GM18907 (cell line): ENCODE results near the gene SURF6.
"Not testable (repeated sequence)": the region's sequence is repeated elsewhere in the genome, so short reads cannot be mapped to it uniquely, and the experiment has no call there.

ENCODE experiments used
- ATAC-seq: cut with Tn5 transposase; IDR thresholded peaks from one replicate; pipeline ENCODE4 v1.9.1; 2021; ENCODE audit warnings: mild to moderate bottlenecking, moderate library complexity; ENCODE audit not compliant: unreplicated experiment

The SURF6 gene

GRCh38 chr9:133329306-133330156 lies 6.5 kb downstream of the SURF6 start:
- ATAC-seq: not testable (repeated sequence)

GRCh38 chr9:133327834-133328484 lies 8.0 kb downstream of the SURF6 start:
- no peak for ATAC-seq

GRCh38 chr9:133327021-133327420 lies 9.0 kb downstream of the SURF6 start:
- ATAC-seq: not testable (repeated sequence)

- no peak for ATAC-seq
Measured at GRCh38 chr9:133323991-133324703, 11.8 kb downstream of the SURF6 start.

- ATAC-seq: no peak
Measured at GRCh38 chr9:133323211-133323610, 12.8 kb downstream of the SURF6 start.

GRCh38 chr9:133322701-133323100 lies 13.3 kb downstream of the SURF6 start:
- ATAC-seq: no peak

- no peak for ATAC-seq
Measured at GRCh38 chr9:133321411-133321935, 14.5 kb downstream of the SURF6 start.

- ATAC-seq: no peak
Measured at GRCh38 chr9:133320421-133320881, 15.5 kb downstream of the SURF6 start.

GRCh38 chr9:133317551-133317950 lies 18.4 kb downstream of the SURF6 start:
- ATAC-seq: not testable (repeated sequence)

GRCh38 chr9:133315997-133316396 lies 20.0 kb downstream of the SURF6 start:
- ATAC-seq: no peak

- no peak for ATAC-seq
Measured at GRCh38 chr9:133309608-133310007, 26.4 kb downstream of the SURF6 start.

GRCh38 chr9:133307301-133307700 lies 28.7 kb downstream of the SURF6 start:
- no peak for ATAC-seq

GRCh38 chr9:133306242-133307204 lies 29.5 kb downstream of the SURF6 start:
- no peak for ATAC-seq

- no peak for ATAC-seq
Measured at GRCh38 chr9:133305731-133306130, 30.3 kb downstream of the SURF6 start.

GRCh38 chr9:133304477-133305377 lies 31.3 kb downstream of the SURF6 start:
- ATAC-seq: no peak

- no peak for ATAC-seq
Measured at GRCh38 chr9:133304158-133304470, 31.9 kb downstream of the SURF6 start.

GRCh38 chr9:133303266-133304157 lies 32.5 kb downstream of the SURF6 start:
- ATAC-seq: no peak
